ENCODE data around the gene MMAB.

The MMAB gene

GRCh38 chr12:109558374-109559199 is 14.7 kb downstream of the MMAB start:
- no peak for TF ChIP-seq ZFX (IDR thresholded peaks at IDR 0.05)
- no peak for TF ChIP-seq CTCF (conservative IDR thresholded peaks at IDR 0.05)
- H3K27ac ChIP-seq = no peak overlapping the region

- H3K27ac ChIP-seq = no peak overlapping the region
- TF ChIP-seq ZFX (IDR thresholded peaks at IDR 0.05) = no peak
- TF ChIP-seq CTCF (conservative IDR thresholded peaks at IDR 0.05) = no peak
These were observed 15.5 kb downstream of the MMAB start for GRCh38 chr12:109557805-109558204.

DNA sequence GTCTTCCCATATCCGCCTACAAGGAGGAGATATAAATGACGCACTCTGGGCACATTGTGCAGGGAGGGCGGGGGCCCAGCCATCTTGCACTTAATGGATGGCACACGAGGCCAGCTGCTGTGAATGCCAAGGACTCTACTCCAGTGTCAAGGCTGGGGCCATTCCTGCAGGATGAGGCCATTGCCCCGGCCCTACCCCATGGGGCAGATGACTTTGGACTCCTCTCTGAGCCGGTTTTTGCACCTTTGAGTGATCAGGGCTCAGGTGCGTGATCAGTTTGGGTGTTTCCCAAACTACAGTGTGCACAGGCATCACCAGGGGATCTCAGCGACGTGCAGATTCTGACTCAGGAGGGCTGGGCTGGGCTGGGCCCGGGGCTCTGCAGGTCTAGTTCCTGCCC is 16.1 kb downstream of the MMAB start:
- TF ChIP-seq CTCF (conservative IDR thresholded peaks at IDR 0.05) (no peak), ZFX (IDR thresholded peaks at IDR 0.05) (no peak)

DNA sequence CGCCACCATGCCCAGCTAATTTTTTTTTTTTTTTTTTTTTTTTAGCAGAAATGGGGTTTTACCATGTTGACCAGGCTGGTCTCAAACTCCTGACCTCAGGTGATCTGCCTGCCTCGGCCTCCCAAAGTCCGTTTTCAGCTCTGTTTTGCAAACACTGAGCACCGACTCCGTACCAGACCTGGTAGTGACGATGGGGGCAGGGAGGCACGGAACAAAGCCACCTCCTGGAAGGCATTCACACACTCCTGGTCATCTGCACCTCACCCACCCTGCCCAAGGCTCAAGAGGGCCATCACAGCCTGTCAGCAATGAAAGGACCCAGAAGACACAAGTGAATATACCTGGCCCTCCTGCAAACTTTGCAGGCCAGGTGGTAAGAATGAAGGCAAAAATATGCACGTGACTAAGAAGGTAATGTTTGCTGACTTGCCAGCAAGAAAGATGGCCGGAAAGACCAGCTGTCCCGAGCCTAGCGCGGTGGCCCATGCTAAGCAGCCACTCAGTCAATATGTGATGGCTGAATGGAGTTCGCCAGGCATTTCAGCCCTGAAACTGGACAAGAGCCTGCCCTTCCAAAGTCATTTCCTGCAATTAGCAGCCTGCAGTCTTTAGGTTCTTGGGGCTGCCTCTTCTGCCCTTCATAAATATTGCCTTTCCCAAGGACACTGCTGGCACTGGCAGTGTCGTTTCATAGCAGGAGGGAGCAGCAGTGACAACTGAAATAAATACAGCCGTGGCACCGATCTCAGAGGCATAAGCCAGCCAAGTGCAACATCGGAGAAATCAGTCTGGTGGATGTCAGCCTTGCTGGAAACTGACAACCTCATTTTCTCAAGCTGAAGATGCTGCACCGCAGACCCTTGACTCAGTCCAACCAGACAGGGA is 17.6 kb downstream of the MMAB start:
- no peak overlapping the region for H3K27ac ChIP-seq
- TF ChIP-seq CTCF (conservative IDR thresholded peaks at IDR 0.05) = no peak
- no peak for TF ChIP-seq ZFX (IDR thresholded peaks at IDR 0.05)

More for the DNA sequence above, 16.1 kb downstream of the MMAB start:
- H3K27ac ChIP-seq = no peak overlapping the region

GRCh38 chr12:109554761-109555160 is 18.5 kb downstream of the MMAB start:
- H3K27ac ChIP-seq = no peak overlapping the region
- TF ChIP-seq ZFX (IDR thresholded peaks at IDR 0.05) (no peak), CTCF (conservative IDR thresholded peaks at IDR 0.05) (no peak)

DNA sequence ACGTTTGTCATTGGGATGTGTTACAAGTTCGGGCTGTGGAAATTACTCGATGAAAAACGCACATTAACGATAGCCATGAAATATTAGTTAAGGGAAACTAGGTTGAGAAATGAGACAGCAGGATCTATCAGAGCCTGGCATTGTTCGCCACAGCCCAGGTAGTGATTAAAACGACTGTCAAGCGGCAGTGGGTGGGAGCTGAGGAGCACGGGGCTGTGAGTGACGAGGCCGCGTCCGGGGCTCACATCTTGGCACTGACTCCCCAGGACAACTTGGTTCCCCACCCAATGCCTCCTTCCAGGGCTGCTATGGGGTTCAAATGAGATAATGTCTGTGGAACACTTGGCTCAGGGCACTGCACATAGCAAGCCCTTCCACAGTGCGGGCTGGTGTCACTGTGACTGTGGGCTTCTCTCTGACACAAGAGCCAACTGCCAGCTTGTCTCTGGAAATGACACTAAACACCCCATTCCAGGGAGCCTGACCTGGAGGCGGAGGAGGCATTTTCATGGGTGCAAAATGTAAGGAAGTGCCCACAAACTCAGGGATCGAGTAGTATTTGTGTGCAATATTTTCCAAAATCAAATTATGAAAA is 19.3 kb downstream of the MMAB start:
- no peak for TF ChIP-seq CTCF (conservative IDR thresholded peaks at IDR 0.05)
- no peak for TF ChIP-seq ZFX (IDR thresholded peaks at IDR 0.05)
- H3K27ac ChIP-seq = no peak overlapping the region
